VCaP (cell line): Measurements from ENCODE around the gene C2CD4B.

ENCODE experiments used
- H3K27ac ChIP-seq: fragments of 450-650 bp; 2 replicates; pipeline ENCODE4 v1.5.1; 2017
- TF ChIP-seq, protein P1 (sequence below): fragments of 450-650 bp; conservative IDR thresholded peaks from 2 replicates; pipeline ENCODE4 v1.5.1; 2017; ENCODE audit warnings: mild to moderate bottlenecking, moderate library complexity

C2CD4B gene

DNA sequence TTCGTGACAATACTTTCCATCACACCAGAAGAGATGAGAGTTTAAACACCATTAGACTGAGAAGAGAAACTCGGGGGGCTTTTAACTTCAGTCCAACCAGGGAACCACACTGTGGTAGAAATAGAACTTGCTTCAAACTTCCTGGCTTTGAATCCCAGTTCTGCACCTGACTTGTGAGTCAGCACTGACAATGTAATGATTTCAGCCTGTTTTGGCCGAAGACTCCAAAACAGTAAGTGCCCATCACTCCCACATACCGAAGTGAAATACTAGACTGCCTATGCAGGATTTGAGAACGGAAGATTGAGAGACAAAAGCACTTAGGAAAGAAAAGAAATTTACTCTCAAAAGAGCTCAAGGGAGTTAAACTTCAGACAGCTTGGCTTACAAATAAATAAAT lies 27.0 kb downstream of the C2CD4B start:
- TF ChIP-seq, protein P1, sequence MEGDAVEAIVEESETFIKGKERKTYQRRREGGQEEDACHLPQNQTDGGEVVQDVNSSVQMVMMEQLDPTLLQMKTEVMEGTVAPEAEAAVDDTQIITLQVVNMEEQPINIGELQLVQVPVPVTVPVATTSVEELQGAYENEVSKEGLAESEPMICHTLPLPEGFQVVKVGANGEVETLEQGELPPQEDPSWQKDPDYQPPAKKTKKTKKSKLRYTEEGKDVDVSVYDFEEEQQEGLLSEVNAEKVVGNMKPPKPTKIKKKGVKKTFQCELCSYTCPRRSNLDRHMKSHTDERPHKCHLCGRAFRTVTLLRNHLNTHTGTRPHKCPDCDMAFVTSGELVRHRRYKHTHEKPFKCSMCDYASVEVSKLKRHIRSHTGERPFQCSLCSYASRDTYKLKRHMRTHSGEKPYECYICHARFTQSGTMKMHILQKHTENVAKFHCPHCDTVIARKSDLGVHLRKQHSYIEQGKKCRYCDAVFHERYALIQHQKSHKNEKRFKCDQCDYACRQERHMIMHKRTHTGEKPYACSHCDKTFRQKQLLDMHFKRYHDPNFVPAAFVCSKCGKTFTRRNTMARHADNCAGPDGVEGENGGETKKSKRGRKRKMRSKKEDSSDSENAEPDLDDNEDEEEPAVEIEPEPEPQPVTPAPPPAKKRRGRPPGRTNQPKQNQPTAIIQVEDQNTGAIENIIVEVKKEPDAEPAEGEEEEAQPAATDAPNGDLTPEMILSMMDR = no peak
- H3K27ac ChIP-seq = no peak overlapping the region

DNA sequence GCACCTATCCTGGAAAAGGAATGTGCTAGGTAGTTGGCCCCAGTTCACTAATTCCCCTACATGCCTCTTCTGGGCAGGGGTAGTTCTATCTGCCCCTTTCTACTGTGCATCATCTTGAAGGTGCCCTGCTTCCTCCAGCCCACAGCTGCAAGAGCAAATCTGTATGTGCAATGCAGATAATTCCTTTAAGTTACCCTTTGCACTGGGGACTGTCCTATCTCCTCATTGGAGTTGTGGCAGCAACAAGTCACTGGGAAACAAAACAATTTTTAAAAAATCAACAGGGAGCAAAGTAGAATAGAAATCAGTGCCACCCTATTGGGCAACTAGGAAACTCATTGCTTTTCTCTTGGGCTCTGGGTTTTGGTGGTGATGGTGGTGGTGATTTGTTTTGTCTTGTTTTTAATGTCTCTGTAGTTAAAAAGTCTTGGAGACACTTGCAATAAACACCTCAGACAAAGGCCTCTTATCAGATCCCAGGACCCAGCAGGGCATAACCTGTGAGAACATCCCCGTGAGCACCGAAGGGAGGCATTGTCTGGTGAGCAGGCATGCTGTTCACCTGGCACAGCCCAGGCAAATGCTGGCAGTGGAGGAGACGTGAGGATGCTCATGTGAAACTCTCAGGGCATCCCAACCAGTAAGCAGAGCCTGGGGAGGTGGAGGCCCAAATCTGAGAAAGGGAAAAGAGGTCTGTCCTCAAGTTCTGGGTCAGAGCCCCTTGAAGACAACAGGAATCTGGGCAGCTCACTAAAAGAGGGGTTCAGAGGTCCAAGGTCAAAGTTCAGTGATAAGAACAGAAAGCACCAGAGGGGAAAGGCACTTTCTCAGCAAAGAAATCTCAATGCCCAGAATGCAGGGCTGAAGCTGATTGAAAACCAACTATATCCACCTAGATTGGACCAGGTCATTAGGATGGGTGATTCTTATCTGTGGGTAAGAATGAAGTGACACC lies 27.9 kb downstream of the C2CD4B start:
- TF ChIP-seq, protein P1 = no peak
- H3K27ac ChIP-seq = no peak overlapping the region

DNA sequence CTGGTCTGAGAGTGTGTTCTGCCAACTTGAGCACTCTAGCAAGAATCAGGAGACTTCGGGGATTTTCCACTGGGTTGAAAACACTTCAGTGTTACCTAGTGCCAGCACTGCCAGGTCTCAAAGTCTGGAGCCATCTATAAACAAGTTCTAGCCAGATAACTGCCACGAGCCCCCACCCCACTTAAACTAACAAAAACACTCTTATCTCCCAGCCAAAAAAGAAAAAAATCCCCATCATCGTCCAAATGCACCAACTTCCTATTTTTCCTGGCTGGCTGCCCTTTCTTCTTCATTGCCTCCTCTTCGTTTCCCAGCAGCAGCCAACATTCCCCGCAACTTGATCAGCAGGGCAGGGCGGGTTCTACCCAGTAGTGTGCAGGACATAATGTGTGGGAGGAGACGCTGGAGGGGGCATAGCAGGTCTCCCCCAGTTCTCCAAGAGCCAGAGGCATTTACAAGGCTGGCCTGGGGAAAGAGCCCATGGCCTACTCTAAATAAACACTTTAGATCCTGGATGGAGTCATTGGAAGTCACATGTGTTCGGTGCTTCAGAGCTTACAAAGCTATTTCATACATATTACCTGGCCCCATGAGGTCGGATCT lies 29.5 kb downstream of the C2CD4B start:
- TF ChIP-seq, protein P1 = no peak
- no peak overlapping the region for H3K27ac ChIP-seq

DNA sequence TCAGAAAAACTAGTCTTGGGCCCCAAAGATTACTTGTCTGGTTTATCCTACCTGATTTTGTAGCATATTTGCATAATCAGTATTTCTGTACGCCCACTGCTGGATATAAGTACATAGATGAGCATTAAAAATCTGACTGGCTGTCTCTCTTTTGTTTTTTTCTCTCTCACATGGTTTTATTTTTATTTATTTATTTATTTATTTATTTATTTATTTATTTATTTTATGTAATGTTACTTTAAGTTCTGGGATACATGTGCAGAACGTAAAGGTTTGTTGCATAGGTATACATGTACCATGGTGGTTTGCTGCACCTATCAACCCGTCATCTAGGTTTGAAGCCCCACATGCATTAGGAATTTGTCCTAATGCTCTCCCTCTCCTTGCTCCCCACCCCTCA lies 31.9 kb downstream of the C2CD4B start:
- H3K27ac ChIP-seq = no peak overlapping the region
- TF ChIP-seq, protein P1 = no peak

DNA sequence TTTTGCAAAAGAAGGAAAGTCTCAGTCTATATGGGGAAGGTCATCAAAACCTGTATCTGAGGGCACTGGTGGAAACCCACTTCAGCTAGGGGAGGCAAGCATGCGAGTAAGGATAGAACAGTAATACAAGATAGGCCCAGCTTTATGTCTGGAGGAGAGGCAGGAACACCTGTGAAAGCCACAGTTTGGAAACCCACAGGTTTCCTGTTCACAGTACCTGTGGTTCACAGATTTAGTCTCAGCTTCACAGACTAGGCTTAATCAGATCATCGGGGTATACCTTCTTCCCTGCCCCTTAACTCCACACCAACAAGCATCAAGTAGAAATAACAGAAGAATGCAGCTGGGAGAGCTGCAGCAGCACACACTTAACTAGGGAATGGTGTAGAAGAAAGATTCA lies 36.2 kb downstream of the C2CD4B start:
- TF ChIP-seq, protein P1 = no peak
- no peak overlapping the region for H3K27ac ChIP-seq

DNA sequence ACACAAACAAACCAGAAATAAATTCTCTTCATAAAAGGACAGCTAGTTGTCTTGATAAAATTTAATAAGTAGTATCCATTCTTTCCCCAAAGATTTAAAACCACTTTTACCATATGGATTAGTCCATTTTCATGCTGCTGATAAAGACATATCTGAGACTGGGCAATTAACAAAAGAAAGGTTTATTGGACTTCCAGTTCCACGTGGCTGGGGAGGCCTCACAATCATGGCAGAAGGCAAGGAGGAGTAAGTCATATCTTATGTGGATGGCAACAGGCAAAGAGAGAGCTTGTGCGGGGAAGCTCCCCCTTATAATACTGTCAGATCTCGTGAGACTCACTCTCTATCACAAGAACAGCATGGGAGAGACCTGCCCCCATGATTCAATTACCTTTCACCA lies 38.7 kb downstream of the C2CD4B start:
- H3K27ac ChIP-seq = no peak overlapping the region
- TF ChIP-seq, protein P1 = no peak

DNA sequence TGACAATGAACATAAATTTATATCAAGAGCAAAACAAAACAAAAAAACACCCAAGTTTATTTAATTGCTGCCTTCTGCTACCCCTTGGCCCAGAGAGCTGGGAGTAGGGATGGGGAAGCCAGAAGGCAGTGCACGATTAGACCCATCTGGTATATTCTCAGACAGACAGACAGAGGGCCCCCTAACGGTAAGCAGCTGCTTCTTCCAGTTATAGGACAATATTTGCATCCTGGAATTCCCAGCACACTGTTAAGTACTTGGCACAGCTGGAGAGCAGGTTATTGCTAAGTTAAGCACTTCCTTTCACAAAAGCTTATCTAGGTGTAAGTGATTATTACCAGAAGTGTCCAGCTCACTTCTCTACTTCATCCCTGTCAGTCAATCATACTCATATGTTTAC lies 39.3 kb downstream of the C2CD4B start:
- TF ChIP-seq, protein P1 = peak; percentile 80

More for the DNA sequence above, 39.3 kb downstream of the C2CD4B start:
- H3K27ac ChIP-seq = no peak overlapping the region
